ENCODE data around the gene CDC20.
"Not testable (repeated sequence)": the region's sequence is repeated elsewhere in the genome, so short reads cannot be mapped to it uniquely, and the experiment has no call there.

CDC20 gene

GRCh38 chr1:43358121-43358745 lies 548 bp upstream of the CDC20 start:
- DNase-seq: no peak

- no peak for DNase-seq
Observed at GRCh38 chr1:43359696-43360095, 915 bp downstream of the CDC20 start.

GRCh38 chr1:43360616-43361015 lies 1.8 kb downstream of the CDC20 start:
- DNase-seq: no peak

DNA sequence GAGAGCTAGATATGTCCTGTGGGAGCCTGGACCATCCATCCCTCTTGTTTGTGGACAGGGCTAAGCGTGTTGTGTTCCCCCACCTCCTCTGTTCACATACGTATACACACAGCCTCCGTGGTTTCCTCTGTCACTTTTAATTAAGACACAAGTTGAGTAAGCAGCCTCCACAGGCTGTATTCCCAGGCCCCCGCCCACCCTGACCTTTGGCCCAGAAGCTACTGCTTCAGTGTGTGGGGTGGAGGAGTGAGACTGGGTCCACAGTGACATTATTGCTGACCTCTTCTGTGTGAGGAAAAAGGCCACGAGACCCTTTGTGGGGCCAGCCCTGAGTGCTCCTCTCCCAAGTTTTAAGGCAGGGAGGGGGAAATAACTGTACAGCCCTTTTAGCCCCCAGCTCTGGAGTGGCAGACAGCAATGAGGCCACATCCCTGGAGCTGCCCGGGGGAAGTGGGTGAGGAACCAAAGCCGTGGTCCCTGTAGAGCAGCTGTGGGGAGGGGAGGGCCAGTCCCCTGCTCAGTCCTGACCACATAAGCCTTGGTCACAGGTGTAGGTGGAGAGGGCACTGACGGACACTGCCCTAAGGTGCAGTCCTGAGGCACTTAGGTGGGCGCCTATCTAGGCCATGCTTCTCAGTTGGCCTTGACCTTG lies 4.6 kb downstream of the CDC20 start:
- DNase-seq: no peak

DNA sequence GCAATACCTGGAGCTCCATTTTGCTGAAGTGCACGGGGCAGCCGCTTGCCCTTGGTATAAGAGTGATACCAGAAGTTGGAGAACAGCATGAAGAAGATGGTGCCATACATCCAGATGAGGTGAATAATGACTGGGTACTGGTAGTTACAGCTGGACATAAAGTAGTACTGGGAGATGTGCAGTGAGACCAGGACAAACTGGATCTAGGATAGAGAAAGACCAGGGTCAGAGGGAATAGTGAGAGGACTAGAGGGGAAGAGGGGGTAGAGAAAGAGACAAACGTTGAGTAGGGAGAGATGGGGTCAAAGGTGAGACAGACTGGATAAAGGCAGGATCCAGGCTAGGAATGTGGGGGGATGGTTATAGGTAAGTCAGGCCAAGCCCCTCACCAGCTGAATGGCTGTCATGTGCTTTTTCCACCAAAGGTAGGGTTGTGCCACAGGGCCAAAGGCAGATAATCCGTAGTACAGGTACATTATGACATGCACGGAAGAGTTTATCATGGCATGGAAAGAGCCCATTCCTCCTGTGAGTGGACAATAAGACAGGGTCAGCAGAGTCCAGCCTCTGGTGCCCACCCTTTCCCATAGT lies 5.2 kb downstream of the CDC20 start:
- DNase-seq: no peak

DNA sequence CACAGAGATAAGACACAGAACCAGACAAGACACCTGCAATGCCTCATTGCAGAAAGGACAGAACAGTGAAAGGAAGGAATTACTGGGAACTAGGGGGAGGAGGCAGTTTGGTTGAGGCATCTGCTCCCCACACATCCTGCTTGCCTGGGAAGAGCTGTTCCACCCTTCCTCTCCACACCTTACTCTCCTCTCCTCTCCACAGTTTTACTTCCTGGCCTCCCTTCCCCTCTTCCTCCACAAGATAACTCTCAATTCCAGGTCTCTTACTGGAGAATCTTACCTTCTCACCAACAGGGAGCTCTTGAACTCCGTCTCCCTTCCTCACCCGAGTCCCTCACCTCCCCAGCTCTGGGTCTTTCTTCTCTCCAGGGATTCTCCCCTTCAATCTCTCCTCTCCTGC lies 6.9 kb downstream of the CDC20 start:
- no peak for DNase-seq

- no peak for DNase-seq
Observed at GRCh38 chr1:43366179-43366578, 7.4 kb downstream of the CDC20 start.

DNA sequence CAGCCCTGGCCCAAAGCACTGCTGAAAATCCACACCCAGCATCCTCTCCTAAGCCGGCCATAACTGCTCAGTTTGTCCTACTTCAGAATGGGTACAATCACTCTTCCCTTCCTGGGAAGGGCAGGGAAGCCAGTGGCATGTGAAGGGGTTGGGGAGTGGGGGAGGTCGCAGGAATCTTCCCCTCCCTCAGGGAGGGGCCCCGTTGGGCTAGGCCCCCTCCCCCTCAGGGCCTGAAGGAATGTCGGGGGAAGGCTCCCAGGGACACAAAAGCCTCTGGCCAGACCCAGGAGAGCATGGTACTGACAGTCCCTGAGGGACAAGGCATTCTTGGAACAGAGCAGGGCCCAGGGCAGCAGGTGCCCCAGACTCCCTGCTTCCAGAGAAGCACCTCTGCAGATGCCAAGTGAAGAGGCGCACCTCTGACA lies 7.8 kb downstream of the CDC20 start:
- no peak for DNase-seq

GRCh38 chr1:43367026-43367903 lies 8.5 kb downstream of the CDC20 start:
- no peak for DNase-seq

DNA sequence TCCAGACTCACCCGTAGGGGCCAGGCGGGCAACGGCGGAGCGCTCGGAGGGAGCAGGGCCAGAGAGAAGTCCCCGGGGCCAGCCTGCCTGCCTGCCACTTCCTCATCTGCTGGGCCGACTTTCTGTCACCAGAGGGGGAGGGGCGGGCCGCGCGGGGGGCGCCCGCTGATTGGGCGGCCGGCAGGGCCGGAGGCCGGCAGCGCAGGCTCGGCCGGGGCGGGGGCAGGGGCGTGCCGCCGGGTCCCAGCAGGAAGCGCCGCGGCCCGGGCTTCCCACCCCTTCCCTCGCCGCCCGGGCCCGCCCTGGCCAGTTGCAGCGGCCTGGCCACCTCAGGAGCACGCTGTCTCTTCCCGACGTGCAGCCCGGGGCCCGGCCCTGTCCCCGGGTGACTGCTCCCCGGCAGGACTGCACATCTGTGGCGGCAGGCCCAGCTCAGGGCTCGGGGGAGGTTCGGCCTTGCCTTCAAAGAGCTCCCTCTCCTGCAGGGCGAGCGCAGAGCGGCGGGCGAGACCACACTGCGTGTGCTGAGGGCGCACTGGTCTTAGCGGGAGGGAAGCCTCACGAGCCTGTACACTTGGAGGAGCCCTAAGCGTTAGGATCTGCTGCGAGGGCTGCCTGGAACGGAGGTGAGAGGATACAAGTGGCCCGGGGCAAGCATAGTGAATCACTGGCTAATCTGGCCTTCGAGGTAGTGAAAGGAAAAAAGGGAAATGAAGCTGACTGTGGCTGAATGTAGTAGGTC lies 9.3 kb downstream of the CDC20 start, which contains the start of gene ELOVL1:
Gene ELOVL1 (minus strand): TSS at position 108 of the 742 bp plus-strand sequence. CDS start 2,402 bp downstream, outside the sequence.
- DNase-seq: peak; percentile 66

- no peak for DNase-seq
Observed at GRCh38 chr1:43368646-43369020, 9.9 kb downstream of the CDC20 start.

GRCh38 chr1:43369779-43370178 lies 11.0 kb downstream of the CDC20 start:
- not testable (repeated sequence) for DNase-seq

DNA sequence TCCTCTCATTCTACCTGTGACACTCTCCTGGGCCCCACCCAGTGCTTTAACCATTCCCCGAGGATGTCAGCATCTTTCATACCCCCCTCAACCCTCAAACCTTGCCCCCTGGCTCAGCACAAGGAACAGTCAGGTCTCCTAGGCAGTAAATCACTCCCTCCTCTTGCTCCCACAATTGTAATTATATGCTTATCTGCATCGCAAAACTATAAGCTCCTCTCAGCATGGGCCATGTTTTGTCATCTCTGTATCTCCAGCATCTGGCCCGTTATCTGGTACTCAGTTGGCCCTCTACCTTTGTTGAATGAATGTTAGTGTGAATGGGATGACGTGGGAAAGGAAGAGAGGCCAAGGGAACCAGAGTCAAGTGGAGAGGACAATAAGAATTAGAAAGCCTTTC lies 11.8 kb downstream of the CDC20 start:
- DNase-seq: no peak

DNA sequence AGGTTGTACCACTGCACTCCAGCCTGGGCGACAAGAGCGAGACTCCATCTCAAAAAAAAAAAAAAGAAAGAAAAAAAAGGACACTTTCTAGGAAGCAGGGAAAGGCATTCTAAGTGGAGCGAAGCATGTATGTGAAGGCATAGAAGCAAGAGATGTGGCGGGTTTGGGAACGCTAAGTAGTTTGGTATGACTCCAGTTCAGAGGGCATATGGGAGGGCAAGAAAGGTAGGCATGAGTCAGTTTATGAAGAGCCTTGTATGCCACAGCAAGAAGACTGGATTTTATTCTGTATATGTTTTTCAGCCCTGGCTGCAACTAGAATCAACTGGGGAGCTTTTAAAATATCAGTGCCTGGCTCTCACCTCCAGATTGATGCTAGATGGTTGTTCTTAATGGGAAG lies 13.4 kb downstream of the CDC20 start:
- DNase-seq: no peak

DNA sequence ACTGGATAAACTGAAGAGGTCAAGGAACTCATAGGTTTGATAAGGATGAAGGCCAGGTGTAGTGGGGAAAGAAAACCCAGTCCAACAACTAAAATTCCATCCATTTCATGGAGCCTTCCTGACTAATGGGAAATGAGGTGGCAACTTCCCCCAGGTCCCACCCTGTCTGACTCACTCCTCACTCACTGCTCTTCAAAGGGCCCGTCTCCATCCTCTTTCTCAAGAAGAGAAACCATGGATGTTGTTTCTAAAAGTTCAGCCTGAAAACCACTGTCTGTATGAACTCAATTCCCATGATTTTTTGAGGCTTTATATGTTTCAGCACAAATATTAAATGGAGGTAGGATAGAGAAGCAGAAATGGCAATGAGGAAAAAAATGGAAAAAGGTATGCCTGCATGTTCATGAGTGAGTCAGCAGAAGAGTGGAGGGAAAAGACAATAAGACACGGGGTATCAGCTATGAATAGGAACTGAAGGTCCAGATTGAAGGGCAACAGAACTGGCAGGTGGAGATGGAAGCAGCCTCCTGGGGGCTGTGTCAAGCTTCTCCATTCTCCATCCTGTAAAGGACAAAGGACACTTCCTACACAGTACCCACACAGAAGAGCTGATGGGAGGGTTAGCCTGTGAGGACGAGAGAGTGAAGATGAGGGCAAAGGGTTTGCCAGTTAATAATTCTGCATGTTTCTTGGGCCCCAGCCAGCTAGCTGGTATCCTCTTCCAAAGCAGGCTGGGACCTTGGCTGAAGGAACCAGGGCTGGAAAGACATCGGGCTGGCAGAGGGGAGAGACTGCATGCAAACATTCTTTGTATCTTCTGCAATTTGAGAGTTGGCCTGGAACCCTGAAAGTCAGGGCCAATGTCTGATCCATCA lies 14.5 kb downstream of the CDC20 start:
- no peak for DNase-seq

- no peak for DNase-seq
Observed at GRCh38 chr1:43376723-43377235, 18.0 kb downstream of the CDC20 start.

- no peak for DNase-seq
Observed at GRCh38 chr1:43377831-43378230, 19.1 kb downstream of the CDC20 start.

DNA sequence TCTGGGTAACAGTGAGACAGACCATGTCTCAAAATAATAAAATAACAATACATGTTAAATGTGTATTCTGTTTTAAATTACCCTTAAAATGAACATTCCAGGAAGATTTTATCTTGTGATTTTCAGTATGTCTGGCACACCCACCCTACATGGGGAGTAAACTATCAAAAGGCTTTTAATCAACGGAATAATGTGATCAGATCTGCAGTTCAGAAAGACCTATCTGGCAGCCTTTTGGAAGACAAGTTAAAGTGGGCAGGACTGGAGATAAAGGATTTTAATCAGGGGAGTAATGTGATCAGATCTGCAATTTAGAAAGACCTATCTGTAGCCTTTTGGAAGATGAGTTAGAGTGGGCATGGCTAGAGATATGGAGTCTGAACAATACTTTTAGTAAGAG lies 20.7 kb downstream of the CDC20 start:
- no peak for DNase-seq

DNA sequence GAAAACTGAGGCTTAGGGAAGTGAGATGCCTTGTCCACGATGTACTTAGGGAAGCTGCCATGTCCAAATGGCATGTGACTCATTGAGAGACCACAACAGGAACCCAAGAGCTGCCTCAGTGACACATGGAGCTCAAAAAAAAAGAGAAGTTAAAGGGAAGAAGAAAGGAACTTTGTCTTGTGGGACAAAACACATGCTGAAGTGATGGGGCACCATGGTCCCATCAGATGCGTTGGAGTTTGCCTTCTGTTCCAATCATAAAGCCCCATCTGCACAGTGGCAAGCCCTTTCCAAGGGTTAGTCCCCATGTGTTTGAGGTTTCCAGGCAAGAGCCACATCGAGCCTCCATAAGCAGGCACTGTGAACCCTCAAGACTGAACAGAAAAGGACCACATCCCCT lies 22.8 kb downstream of the CDC20 start:
- no peak for DNase-seq

- no peak for DNase-seq
Observed at GRCh38 chr1:43382027-43382779, 23.4 kb downstream of the CDC20 start.

DNA sequence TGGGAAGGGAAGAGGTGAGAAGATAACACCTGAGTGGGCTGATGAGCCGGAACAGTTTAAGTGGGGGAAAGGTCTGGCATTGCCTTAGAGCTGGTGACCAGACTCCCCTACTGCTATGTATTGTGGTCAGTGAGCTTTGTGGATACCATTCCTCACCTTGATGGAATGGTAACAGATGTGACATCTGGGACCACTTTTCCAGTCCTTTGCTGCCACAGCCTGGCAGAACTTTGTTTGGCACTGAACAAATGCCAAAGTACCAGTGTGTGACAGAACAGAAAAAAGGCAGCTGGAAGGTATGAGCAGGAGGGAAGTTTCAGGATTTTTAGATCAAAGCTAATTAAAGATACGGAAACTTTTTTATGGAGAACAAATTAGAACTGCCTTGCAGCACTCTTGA lies 24.7 kb downstream of the CDC20 start:
- DNase-seq: no peak
